NCI-H774 (cell line): ENCODE data around the gene TRPT1.
A peak's percentile ranks its signal among the peaks of the same experiment; 100 is the strongest.

Source experiments
- DNase-seq: peaks from one replicate; lab custom pipeline; 2025; lab: John Stamatoyannopoulos, UW

Gene TRPT1

DNA sequence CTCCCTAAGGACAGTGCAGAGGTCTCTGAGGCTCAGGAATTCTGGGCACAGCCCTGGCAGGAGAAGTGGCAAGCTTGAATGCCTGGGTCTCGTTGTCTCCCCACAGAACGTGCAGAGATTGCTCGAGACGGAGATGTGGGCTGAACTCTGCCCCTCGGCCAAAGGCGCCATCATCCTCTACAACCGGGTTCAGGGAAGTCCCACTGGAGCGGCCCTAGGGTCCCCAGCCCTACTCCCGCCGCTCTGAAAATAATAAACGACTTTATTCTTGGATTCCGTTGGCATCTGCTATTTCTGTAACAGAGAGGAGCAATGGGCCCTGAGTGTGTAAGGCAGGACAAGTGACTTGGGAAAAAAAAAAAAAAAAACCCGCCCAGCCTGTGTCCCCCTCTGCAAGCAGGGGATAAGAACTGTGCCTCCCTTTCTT lies 3.8 kb upstream of the TRPT1 start:
- DNase-seq: no peak

DNA sequence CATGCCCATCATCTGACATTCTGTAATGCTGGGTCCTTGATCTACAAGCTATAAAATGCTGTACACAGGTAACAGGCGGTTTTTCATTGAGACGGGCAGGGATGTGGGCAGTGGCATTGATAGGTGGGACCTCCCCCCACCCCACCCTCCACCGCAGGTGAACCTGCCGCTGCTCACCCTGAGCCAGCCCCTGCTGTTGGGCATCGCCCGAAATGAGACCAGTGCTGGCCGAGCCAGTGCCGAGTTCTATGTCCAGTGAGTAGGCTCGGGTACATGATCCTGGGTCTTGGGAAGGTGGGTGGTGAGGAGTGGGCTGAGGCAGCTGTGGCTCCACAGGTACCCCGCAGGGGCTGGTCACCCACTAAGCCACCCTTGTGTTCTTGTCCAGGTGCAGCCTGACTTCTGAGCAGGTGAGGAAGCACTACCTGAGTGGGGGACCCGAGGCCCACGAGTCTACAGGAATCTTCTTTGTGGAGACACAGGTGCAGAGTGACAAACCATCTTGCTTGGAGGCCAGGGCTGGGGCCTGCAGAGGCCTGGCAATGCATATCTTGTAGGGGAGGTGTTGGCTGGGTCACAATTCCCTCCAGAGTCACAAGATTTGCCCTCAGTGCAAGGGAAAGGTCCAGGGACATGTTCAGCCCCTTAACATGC lies 3.2 kb upstream of the TRPT1 start:
- DNase-seq: no peak

DNA sequence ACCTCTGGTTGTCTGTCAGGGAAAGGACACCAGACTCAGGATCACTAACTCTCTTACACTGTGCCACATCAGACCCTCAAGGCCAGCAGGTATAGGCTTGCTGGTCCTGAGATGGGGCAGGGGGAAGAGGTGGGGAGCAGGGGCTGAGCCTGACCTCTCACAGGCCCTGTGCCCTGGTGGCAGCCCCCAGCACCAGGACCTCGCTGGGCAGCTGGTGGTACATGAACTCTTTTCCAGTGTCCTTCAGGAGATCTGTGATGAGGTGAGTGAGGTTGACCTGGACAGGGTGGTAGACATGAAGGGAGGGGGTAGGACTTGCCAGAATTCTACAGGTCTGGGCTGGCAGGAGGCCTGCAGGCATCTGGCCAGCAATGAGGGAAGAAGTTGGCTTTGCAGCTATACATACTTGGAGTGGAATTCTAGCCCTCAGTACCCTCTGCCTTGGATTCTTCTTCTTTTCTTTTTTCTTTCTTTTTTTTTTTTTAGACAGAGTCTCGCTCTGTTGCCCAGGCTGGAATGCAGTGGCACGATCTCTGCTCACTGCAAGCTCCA lies 1.5 kb upstream of the TRPT1 start:
- no peak for DNase-seq

DNA sequence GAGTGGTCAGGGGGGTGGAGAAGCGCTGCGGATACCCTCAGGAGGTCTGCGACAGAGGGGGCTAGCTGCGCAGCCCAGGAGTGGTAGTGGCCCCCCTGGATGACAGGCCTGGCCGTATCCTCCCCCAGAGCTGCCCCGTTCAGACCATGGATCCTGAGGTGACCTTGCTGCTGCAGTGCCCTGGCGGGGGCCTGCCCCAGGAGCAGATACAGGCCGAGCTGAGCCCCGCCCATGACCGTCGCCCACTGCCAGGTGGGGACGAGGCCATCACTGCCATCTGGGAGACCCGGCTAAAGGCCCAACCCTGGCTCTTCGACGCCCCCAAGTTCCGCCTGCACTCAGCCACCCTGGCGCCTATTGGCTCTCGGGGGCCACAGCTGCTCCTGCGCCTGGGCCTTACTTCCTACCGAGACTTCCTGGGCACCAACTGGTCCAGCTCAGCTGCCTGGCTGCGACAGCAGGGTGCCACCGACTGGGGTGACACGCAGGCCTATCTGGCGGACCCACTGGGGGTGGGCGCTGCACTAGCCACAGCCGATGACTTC lies 593 bp upstream of the TRPT1 start:
- DNase-seq: peak; percentile 73

DNA sequence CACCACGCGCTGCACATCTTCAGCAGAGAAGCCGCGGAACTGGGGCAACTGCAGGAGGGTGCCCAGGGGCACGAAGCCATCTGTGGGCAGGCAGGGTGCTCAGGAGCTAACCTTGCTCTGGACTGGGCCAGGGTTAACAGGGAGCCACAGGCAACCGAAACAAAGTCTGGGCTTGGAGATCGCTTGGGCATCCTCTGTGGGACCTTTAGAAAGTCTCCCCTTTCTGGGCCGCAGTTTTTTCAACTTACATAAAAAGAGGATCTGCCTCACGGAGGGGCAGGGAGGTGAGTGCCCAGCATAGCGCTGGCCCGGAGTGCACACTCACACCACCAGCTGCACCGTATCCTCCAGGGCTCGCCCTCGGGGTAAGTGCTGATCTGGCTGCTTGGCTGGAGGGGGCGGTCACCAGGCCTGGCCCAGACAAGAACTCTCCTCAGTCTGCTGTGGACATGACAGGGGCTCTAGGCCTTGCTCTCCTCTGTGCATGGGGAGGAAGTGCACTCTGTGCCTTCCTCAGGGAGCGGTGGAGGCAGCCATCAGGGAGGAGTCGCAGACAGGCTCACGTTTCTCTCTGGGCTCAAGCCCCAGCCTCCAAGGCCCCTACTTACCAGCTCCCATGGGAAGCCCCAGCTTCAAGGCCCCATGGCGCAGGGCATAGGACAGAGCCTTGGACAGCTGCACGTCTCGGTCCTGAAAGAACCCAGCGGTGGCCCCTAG lies 937 bp downstream of the TRPT1 start:
- no peak for DNase-seq

DNA sequence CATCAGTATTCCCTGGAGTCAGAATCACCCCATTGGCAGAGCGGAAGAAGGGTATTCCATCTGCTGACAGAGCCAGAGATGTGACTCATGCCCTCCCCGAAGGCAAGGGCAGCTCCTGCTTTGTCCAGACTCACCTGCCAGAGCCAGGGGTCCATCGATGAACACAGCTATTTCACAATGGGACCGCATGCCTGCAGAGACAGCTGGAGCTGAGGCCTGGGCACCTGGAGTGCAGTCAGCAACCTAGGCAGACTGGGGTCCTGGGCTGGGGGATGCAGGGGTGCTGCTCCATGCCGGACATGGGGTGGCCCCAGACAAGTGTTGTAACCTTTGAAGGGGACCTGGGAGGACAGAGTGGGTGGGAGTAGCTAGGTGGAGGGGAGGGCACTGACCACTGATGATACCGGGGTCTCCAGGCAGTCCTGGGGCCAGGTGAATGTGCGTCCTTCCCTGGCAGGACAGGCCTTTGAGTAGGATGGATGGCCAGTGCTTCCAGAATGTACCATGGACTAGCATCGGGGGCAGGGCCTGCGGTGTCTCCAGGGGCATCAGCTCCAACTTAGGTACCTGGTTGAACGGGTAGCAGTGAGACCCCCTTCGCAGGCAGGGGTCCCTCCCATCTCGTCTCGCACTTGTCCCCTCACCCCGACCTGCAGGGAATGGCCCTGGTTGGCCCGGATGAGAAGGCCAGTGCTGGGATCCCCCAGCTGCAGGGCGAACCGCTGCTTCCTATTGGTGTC lies 1.7 kb downstream of the TRPT1 start:
- DNase-seq: no peak

DNA sequence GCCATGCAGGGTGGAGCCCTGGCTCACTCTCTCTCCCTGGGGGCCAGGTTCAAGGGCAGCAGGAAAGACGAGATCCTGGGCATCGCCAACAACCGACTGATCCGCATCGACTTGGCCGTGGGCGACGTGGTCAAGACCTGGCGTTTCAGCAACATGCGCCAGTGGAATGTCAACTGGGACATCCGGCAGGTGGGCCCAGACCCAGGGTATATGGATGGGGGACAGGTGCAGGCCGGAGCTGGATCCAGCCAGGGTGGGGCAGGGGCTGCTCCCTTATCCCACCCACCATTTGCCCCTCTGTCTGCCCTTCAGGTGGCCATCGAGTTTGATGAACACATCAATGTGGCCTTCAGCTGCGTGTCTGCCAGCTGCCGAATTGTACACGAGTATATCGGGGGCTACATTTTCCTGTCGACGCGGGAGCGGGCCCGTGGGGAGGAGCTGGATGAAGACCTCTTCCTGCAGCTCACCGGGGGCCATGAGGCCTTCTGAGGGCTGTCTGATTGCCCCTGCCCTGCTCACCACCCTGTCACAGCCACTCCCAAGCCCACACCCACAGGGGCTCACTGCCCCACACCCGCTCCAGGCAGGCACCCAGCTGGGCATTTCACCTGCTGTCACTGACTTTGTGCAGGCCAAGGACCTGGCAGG lies 2.9 kb downstream of the TRPT1 start:
- no peak for DNase-seq

GRCh38 chr11:64222651-64223000 lies 3.4 kb downstream of the TRPT1 start:
- no peak for DNase-seq

GRCh38 chr11:64220798-64221197 lies 5.2 kb downstream of the TRPT1 start:
- no peak for DNase-seq

DNA sequence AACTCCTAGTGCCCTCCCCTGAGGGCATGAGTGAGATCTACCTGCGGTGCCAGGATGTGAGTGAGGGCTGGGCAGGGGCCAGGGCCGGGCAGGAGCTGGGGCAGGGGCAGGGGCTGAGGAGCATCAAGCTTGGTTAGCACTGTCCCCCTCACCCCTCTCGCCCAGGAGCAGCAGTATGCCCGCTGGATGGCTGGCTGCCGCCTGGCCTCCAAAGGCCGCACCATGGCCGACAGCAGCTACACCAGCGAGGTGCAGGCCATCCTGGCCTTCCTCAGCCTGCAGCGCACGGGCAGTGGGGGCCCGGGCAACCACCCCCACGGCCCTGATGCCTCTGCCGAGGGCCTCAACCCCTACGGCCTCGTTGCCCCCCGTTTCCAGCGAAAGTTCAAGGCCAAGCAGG lies 5.7 kb downstream of the TRPT1 start:
- DNase-seq: no peak

GRCh38 chr11:64219755-64220154 lies 6.2 kb downstream of the TRPT1 start:
- no peak for DNase-seq

DNA sequence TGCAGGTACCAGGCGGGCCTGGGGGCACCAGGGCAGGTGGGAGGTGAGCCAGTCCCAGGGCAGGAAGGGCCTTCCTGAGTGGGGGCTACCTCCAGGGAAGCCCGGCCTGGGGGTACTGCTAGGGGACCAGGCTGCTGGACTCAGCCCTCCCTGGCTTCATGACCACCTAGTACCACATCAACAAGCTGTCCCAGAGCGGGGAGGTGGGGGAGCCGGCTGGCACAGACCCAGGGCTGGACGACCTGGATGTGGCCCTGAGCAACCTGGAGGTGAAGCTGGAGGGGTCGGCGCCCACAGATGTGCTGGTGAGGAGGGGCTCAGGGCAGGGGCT lies 6.7 kb downstream of the TRPT1 start:
- DNase-seq: no peak

DNA sequence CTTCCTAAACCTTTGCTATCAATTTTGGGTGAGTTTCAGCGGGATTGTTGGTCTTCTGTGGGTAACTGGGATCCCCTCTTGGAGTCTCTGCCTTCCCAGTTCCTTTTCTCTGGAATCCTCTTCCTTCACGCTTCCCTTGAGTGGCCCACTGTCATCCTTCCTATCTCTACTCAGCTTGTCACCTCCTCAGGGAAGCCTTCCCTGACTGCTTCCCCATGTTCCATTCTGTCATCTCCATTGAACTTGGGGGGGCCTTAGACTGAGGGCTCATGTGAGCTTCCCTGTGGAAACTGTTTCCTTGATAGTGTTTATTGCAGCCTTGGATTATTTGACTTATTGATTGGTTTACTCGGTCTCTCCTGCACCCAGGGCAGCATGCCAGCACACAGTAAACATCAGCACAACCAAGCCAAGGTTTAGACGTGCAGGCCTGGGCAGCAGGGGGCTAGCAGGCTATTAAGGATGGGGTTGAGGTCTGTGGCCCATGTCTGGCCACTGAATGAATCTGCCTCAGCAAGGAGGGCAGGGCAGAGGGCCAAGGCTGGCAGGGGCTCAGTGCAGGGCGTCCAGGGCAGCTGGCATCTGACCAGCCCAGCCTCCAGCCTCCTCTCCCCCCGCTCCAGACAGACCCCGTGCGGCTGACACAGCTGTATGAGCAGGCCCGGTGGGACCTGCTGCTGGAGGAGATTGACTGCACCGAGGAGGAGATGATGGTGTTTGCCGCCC lies 7.2 kb downstream of the TRPT1 start:
- no peak for DNase-seq

DNA sequence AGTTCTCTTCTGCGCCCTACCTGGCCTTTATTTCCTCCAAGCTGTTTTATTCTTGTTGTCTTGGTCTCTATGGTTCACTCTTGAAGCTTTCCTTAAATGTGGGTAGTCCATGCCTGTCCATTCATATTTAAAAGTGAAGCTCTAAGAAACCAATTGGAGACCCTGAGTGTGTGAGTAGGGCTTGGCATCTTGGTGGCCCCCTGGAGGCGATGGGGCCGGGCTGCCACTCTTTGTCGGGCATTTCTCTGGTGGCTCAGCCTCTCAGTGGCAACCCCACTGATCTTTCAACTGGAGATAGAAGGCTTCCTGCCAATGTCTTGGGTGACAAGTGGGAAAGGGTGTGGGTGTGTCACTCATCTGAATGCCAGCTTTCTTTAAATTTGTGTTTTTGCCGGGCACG lies 9.1 kb downstream of the TRPT1 start:
- no peak for DNase-seq

DNA sequence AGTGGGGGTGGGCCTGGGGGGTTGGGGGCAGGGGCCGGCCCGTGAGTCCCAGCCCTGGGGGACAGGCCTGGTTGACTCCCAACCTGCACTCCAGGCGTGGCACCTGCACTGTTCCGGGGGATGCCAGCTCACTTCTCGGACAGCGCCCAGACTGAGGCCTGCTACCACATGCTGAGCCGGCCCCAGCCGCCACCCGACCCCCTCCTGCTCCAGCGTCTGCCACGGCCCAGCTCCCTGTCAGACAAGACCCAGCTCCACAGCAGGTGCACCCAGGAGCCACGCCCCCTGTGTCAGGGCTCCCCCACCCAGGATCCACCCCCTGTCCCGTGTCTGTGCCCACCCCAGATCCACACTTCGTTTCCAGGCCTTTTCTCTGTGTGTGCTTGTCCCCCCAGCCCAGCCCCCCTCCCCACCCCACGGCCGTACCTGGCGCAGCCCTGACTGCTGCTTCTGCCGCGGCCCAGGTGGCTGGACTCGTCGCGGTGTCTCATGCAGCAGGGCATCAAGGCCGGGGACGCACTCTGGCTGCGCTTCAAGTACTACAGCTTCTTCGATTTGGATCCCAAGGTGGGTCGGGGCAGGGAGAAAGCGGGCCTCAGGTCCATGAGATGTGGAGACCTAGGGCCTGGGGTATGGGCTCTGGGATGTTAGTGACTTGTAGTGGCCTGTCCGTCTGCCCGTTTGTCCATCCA lies 14.7 kb downstream of the TRPT1 start:
- DNase-seq: no peak

GRCh38 chr11:64210301-64211020 lies 15.5 kb downstream of the TRPT1 start:
- no peak for DNase-seq

DNA sequence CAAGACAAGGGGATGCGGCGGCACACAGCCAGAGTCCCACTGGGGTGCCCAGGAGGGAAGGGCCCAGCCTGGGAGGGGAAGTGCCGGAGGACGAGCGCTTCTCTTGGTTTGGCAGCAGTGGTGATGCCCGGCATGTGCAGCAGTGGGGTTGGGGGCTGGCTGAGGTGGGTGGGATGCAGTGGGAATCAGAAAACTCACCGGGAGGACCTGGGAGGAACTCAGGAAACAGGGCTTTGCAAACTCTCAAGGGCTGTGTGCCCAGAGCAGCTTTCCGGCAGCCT lies 16.5 kb downstream of the TRPT1 start:
- DNase-seq: no peak

DNA sequence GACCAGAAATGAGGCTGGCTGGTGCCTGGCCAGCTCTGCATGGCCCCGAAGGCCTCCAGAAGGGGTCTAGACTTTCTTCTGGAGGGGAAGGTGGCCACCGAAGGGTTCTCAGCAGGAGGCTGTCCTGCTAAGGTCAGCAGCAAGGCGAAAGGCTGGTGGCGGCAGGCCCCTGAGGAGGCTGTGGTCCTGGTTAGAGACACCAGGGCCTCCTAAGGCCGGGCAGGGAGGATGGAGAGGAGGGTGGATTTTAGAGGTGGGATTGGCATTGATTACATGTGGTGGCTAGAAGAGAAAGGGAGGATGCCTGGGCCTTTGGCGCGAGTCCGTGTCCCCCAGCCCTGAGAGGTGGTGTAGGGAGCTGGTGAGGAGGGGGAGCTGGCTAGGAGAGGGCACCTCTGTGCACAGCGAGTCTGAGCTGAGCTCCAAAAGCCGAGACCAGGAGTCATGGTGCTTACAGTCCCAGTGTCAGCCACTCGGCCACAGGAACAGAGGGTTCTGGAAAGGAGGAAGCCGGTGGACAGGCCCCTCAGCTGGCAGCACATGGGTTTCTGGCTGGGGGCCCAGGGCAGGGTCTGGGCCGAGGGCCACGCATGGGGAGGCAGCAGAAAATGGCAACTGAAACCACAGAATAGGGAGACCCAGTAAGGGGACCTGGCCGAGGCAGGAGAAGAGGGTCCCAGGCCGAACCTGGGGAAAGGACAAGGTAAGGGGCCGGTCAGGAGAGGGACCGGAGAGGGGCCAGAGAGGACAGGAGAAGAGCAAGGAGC lies 17.0 kb downstream of the TRPT1 start:
- DNase-seq: no peak

- DNase-seq: no peak
Observed at GRCh38 chr11:64208086-64208795, 17.7 kb downstream of the TRPT1 start.
